Astrocyte of the spinal cord (primary cell): ENCODE data around the gene SF3B2.

Experiments
- DNase-seq: peaks from one replicate; pipeline ENCODE4 v3.0.0; 2011; ENCODE audit warnings: low read depth, low spot score
- H3K4me3 ChIP-seq: 2 replicates; pipeline ENCODE4 v1.5.1; 2011; ENCODE audit warnings: low read depth, mild to moderate bottlenecking, low read length, moderate library complexity
- CTCF ChIP-seq: IDR thresholded peaks from 2 replicates; pipeline ENCODE4 v1.5.1; 2012; ENCODE audit warnings: low read depth, mild to moderate bottlenecking, low read length, inconsistent platforms
- in situ Hi-C: cut with HindIII; loops from 2 replicates; pipeline ENCODE4 v1.10.0; 2017; ENCODE audit warnings: low sequenced_read_pairs

The SF3B2 gene

GRCh38 chr11:66080055-66080817 lies 28.1 kb downstream of the SF3B2 start:
- in situ Hi-C loops, result no loop called here
- no peak overlapping the region for H3K4me3 ChIP-seq
- peak; percentile 71 for DNase-seq
- TF ChIP-seq CTCF, result no peak

DNA sequence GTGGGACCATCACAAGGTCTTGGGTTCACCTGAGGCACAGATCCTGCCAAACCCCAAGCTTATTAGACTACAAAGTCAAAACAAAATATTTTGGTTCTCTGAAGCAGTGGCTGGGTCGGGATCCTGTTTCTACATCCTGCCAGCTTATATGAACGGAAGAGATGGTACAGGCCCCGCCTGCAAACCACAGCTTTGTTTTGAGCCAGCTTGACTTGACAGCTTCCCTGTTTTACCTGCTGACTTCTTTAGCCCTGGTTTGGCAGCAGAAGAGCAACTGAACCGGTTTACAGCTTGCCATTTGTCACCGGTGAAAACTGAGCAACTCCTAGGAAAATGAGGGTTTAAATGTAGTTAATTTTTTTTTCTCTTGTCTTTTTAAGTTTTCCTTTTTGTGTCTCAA lies 29.3 kb downstream of the SF3B2 start:
- no peak for TF ChIP-seq CTCF
- DNase-seq, result no peak
- H3K4me3 ChIP-seq, result no peak overlapping the region
- in situ Hi-C loops, result no loop called here

DNA sequence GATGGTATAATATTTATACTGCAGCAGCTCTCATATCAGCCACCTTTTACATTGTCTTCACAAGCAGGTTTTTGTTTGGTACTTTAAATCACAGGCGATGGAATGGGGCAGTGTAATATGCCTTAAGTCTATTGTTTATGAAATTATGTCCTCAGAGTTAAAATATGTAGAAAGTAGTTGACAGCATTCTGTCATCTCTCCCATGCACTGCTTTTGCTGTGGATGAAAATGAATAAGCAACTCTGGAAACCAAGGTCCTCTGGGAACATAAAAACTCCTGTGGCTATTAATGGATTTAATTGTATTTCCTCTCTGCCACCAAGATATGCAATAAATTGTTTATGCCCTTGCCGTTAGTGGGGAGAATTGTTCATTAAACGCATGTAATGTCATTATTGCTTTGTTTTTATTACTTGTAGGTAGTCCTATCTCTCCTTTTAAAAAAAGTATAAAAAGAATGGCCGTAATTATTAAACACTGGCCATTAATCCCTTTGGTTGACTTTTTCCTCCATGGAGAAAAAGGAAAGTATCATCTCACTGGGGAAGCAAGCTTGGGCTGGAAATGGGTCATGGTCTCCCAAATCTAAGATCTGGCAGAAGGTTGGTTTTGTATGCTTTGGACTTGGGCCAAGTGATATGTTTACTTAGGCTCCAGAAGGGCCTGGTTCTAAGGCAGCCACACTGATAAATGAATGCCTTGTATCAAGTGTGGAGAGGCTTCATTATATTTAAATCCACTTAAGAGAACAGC lies 31.0 kb downstream of the SF3B2 start:
- in situ Hi-C loops, result no loop called here
- TF ChIP-seq CTCF, result no peak
- no peak overlapping the region for H3K4me3 ChIP-seq
- no peak for DNase-seq

DNA sequence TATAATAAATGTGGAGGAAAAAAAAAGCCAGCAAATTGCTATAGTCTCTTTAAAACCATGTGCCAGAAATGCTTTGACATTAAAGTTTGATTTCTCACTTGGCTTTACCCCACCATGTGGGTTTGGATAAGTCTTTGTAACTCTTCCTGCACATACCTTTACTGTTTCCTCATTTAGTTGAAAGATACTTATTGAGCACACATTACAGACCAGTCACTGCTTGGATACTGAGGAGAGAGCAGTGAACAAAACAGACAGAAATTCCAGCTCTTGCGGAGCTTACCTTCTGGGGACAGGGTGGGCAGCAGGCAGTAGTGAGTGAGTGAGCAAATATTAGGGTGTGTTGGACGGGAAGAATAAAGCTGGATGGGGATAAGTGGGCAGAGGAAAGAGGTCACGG lies 31.6 kb downstream of the SF3B2 start:
- in situ Hi-C loops, result no loop called here
- no peak for TF ChIP-seq CTCF
- no peak for DNase-seq
- H3K4me3 ChIP-seq, result no peak overlapping the region

- DNase-seq, result no peak
- no peak for TF ChIP-seq CTCF
- in situ Hi-C loops, result no loop called here
- H3K4me3 ChIP-seq, result no peak overlapping the region
Measured at GRCh38 chr11:66084821-66085475, 32.8 kb downstream of the SF3B2 start.

DNA sequence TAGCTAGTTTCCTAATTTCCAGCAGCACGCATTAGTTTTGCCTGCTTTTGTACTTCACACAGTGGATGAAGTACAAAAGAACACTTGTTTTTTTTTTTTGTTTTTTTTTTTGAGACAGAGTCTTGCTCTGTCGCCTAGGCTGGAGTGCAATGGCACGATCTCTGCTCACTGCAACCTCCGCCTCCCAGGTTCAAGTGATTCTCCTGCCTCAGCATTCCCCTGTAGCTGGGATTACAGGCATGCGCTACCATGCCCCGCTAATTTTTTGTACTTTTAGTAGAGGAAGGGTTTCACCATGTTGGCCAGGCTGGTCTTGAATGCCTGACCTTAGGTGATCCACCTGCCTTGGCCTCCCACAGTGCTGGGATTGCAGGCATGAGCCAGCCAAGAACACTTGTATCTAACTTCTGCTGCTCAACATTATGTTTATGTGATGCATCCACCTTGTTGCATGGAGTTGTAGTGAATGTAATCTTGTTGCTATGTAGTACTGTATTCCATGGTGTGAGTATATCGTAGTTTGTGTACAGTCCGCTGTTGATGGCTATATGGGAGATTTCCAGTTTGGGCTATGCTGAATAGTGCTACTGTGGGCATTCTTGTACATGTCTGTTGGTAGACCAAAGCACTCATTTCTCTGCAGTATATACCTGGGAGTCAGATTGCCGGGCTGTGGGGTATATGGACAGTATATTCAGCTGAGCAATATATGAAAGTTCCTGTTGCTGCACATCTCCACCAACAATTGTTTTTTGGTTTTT lies 35.2 kb downstream of the SF3B2 start:
- in situ Hi-C loops, result no loop called here
- no peak overlapping the region for H3K4me3 ChIP-seq
- no peak for DNase-seq
- TF ChIP-seq CTCF, result no peak
